Stimulated activated CD8-positive, alpha-beta memory T cell treated with anti-CD3 and anti-CD28 coated beads, Interleukin-4, amount 100 ng/mL, for 48 hours (primary cell): ENCODE measurements around the gene GCSAML.

Experiments used
- DNase-seq: peaks from one replicate; pipeline ENCODE4 v3.0.0-alpha.2; 2020

GCSAML gene

DNA sequence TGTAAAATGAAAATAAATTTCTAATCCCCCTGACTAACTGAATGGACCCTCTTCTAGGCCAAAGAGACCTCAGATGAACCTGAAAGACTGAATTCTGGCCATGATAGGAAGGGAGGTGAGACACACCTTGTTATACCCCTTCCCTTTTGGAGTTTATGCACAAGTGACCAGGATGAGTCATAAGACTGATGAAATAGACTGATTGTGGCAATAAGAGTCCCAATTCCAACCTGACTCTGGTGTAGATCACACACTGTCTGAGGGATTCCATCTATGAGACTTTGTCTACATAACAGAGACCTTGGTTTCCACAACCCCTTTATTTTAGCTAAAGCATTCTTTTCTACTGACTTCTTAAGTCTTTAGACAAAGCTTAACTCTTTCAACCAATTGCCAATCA, 25.7 kb downstream of the GCSAML start:
- no peak for DNase-seq

DNA sequence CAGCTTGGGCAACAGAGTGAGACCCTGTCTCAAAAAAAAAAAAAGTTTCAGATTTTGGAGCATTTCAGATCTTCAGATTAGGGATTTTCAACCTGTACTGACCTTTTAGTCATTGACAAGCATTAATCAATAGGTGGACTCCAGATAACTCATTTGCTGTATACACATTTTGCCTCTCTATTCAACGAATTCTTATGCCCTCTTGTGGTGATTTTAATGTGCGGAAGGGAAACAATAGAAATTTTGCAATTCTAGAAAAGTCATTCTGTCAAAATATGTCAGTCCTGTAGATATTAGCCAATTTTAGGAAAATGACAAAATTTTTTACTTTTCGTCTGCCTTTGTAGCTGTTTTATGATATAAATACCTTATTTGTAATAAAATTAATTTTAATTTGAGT, 27.6 kb downstream of the GCSAML start:
- DNase-seq: no peak

DNA sequence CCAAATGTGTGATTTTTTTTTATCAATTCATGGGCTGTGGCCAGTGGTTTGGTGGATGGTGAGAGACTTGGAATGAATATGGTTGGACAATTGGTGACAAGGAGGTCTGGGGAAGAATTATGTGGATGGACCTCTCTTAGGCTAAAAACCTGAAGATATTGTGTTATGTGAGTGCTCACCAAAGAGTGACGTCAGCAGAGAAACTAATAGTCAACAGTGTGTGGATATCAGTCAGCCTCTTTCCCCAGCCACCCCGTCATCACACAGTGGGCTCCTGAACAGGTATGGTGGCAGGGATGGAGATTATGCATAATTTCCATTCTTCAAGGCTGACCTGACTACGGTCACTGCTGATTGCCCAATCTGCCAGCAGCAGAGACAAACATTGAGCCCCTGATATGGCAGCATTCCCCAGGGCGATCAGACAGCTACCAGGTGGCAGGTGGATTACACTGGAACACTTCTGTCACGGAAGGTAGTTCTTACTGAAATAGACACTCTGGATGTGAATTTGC, 30.1 kb downstream of the GCSAML start:
- no peak for DNase-seq

DNA sequence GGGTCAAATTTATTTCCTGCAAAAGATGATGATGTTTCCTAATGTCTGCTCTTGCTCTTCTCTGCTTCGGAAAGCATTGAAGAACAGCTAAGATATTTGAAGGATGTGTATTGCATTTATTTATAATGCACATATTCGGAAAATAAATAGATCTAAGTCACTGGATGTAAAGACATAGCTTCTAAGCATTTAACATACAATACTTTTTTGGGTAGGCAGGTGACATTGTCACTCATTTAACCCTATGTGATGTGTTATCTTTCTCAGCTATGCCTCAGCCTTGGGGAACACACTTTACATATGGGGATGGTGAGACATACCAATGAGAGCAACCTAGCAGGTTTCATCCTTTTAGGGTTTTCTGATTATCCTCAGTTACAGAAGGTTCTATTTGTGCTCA, 39.1 kb downstream of the GCSAML start, which contains the start of gene OR2G2:
TSS of gene OR2G2 (plus strand) at position 301 of the 400 bp plus-strand sequence. CDS start at position 301, 0 bp downstream.
- DNase-seq: no peak

DNA sequence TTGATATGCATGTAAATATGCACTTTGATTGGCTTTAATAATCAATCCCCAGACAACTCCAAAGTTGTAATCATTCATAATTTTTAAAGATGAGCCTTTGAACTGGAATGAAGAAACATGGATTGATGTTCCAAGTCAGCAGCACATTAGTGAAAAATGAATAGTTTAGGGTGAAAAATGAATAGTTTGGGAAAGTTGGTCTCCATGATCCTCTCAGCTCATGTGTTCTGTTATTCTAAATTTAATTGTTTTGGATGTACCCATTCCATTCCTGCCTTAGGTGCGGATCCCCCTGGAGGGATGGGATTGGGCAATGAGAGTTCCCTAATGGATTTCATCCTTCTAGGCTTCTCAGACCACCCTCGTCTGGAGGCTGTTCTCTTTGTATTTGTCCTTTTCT, 56.4 kb downstream of the GCSAML start, which contains the start of gene OR2G3:
TSS of gene OR2G3 (plus strand) at position 301 of the 400 bp plus-strand sequence. CDS start at position 301, 0 bp downstream.
- DNase-seq: no peak

DNA sequence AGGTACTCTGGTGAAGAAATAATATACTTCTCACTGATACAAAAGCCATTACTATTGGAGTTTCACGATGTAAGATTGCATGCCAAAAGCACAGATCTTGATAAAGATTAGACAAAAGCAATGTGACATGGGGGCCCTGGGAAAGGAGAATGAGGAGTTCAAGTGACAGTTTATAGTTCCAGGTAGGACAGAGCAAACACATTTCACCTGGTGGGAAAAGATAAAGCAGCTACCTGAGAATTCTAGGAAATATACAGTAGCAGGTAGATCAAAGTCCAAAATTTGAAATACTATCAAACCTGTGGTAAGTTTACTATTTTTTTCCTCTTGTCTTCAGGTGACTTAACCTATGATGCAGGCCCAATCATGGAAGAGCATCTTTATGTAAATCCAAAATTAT, 64.5 kb downstream of the GCSAML start:
- DNase-seq: no peak

DNA sequence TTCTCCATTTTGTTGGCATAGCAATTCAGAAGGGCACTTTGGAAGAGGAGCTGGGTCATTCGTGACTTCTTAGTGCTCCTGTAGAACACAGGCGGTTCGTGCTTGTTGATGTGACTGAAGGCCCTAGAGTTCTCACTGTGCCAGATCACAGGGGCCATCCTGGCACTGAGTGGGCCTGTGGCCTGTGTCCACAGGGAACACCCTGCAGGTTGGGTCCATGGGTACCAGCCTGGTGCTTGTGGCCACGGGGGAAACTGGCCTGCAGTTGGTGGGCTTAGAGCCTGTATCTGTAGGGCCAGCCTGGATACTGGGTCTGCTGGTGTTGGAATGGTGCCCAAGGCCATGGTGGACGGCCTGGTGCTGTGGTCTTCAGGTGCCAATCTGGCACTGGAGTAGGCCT, 65.7 kb downstream of the GCSAML start:
- no peak for DNase-seq
